ENCODE data around the gene MXRA7. TPM values are rescaled to one million over a fixed set of nuclear protein-coding genes. Genes with fewer than 3 reads are reported as not detected.

Gene MXRA7
- total and polyA plus RNA-seq, 2 experiments from 2014 or later = 101 to 164 TPM

DNA sequence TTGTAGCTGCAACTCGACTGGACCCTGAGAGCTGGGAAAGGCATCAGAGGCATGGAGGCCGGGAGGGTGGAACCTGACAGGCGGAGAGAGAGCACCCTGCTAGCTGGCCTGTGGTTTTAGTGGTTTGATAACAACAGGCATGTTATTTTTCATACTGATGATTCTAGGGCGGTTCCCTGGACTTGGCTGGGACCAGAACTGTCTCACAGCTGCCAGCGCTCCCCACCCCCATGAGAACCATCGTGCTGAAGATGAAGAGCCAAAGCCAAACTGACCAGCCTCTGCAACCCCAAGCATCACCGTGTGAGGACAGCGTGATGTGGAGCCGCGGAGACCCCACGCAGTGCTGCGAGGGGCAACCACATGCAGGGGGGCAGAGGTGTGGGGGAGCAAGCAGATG, 28.5 kb downstream of the MXRA7 start:
- TF ChIP-seq, protein P1, sequence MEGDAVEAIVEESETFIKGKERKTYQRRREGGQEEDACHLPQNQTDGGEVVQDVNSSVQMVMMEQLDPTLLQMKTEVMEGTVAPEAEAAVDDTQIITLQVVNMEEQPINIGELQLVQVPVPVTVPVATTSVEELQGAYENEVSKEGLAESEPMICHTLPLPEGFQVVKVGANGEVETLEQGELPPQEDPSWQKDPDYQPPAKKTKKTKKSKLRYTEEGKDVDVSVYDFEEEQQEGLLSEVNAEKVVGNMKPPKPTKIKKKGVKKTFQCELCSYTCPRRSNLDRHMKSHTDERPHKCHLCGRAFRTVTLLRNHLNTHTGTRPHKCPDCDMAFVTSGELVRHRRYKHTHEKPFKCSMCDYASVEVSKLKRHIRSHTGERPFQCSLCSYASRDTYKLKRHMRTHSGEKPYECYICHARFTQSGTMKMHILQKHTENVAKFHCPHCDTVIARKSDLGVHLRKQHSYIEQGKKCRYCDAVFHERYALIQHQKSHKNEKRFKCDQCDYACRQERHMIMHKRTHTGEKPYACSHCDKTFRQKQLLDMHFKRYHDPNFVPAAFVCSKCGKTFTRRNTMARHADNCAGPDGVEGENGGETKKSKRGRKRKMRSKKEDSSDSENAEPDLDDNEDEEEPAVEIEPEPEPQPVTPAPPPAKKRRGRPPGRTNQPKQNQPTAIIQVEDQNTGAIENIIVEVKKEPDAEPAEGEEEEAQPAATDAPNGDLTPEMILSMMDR (IDR thresholded peaks at IDR 0.05; ENCODE audit: low read depth, low read length) = no peak
- no peak overlapping the region for H3K4me3 ChIP-seq
- H3K9me3 ChIP-seq (ENCODE audit: low read depth) = no peaks in the 10 kb centered on the region
- H3K4me1 ChIP-seq (ENCODE audit: low read depth) = peaks cover 22% of the 10 kb centered on the region
- no peaks in the 10 kb centered on the region for H3K27me3 ChIP-seq
- peak in 1 of 2 donors; percentile 94 for DNase-seq (ENCODE audit: low read depth in 1 of 2, low spot score in 1 of 2)
- peak overlapping the region; percentile 73 for H3K27ac ChIP-seq
- no peaks in the 10 kb centered on the region for H3K36me3 ChIP-seq

DNA sequence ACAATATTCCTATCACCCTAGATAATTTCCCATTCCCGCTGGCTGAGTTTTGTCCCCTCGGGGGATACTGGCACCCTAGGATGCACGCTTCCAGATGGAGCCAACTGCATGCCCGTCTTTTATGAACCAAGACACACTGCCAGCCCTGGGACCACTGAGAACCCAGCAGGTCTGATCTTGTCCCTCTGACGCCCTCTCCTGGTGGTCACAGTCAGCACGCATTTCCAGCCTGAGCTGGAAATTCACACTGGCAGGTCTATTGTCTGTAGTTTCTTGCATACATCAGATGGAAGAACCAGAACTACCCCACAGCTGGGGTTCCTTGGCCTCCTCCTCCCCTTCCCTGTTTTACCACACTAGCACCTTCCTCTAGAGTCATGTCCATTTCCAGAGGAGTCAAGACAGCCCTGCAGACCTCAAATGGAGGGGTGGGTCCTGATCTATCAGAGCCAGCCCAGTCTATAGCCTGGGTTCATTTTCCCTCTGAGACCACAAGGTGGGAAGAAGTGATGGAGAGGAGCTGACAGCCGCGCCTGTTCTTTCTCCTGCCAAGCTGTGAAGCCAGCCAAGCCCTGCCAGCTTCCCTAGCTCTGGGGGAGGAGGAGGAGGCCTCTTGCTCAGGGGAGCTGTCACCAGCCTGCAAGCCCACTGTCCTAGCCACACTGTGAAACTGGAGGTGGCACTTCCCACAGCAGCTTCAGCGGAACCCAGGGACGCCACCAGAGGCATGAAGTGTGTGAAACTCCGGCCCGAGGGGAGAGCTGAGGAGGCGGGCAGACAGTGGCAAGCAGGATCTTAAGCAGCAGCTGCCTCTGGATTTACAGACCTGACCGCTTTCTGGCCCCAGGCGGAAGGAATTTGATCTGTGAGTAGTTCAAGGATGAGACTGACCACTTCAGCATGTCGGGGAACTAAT, 29.3 kb downstream of the MXRA7 start:
- TF ChIP-seq, protein P1 (IDR thresholded peaks at IDR 0.05; ENCODE audit: low read depth, low read length) = peak; percentile 84
- Histone ChIP-seq H3K36me3 (no peaks in the 10 kb centered on the region), H3K4me3 (no peak overlapping the region), H3K9me3 (ENCODE audit: low read depth) (no peaks in the 10 kb centered on the region), H3K27me3 (no peaks in the 10 kb centered on the region), H3K4me1 (ENCODE audit: low read depth) (peaks cover 22% of the 10 kb centered on the region), H3K27ac (peak overlapping the region; percentile 73)
- peak; percentile 77 to 84 for DNase-seq (ENCODE audit: low read depth in 1 of 2, low spot score in 1 of 2)

DNA sequence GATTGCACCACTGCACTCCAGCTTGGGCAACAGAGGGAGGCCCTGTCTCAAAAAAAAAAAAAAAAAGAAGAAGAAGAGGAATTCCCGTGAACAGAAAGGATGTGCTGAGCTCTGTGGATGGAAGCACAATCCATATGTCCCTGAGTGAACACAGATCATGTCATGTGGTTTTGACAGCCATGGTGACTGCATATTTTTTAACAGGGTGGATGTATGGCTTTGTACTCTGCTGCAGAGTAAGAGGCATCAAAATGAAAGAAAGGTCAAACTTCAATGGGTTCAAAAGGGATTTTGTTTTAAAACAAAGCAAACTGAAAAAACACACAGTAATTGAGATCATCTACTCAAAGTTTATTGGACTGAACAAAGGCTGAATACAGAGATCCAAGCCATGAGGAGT, 31.5 kb downstream of the MXRA7 start:
- H3K4me3 ChIP-seq = no peak overlapping the region

DNA sequence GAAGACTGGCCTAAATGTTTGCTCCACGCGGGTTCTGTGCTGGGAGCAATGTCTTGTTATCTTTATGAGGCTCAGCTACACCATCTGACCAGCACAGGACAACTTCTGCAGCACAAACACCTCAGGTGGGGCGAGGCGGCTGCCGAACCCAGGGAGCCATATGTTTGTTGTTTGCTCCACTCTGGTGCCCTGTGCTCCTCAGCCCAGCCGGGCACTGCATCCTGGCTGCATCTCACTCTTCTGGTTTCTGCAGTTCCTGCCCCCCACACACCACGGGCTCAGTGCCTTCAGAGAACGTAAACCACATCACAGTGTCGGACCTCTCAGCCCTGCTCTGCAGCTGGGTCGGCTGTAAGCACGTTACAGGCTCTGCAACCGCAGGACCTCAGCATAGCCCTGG, 32.4 kb downstream of the MXRA7 start:
- no peaks in the 10 kb centered on the region for H3K36me3 ChIP-seq
- H3K27ac ChIP-seq = no peak overlapping the region
- TF ChIP-seq, protein P1 (IDR thresholded peaks at IDR 0.05; ENCODE audit: low read depth, low read length) = no peak
- H3K27me3 ChIP-seq = no peaks in the 10 kb centered on the region
- DNase-seq (ENCODE audit: low read depth in 1 of 2, low spot score in 1 of 2) = no peak
- peaks cover 16% of the 10 kb centered on the region for H3K4me1 ChIP-seq (ENCODE audit: low read depth)
- no peak overlapping the region for H3K4me3 ChIP-seq
- H3K9me3 ChIP-seq (ENCODE audit: low read depth) = no peaks in the 10 kb centered on the region

More for the DNA sequence above, 31.5 kb downstream of the MXRA7 start:
- no peaks in the 10 kb centered on the region for H3K36me3 ChIP-seq
- H3K4me1 ChIP-seq (ENCODE audit: low read depth) = peaks cover 22% of the 10 kb centered on the region
- no peak overlapping the region for H3K27ac ChIP-seq
- no peaks in the 10 kb centered on the region for H3K27me3 ChIP-seq
- TF ChIP-seq, protein P1 (IDR thresholded peaks at IDR 0.05; ENCODE audit: low read depth, low read length) = no peak
- H3K9me3 ChIP-seq (ENCODE audit: low read depth) = no peaks in the 10 kb centered on the region
- no peak for DNase-seq (ENCODE audit: low read depth in 1 of 2, low spot score in 1 of 2)

DNA sequence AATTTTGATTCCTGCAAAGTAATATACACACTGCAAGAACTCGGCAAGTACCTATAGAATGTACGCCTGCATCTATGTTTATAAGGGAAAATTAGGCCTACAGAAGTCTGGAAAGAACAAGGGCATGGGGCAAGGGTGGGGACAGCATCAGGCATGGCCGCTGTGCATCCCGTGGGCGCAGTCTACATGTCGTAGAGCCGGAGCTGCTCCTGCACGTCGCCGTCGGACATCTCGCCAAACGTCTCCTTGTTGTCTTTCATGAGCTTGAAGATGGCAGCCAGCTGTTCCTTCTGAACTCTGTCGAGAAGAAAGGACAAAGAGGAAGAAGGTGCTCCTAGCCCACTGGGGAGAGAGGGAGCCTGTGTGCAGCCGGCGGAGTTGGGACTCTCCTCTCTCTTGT, 33.4 kb downstream of the MXRA7 start:
- TF ChIP-seq, protein P1 (IDR thresholded peaks at IDR 0.05; ENCODE audit: low read depth, low read length) = no peak

More for the DNA sequence above, 33.4 kb downstream of the MXRA7 start:
- no peak for DNase-seq (ENCODE audit: low read depth in 1 of 2, low spot score in 1 of 2)
- Histone ChIP-seq H3K4me3 (no peak overlapping the region), H3K36me3 (no peaks in the 10 kb centered on the region), H3K4me1 (ENCODE audit: low read depth) (peaks cover 14% of the 10 kb centered on the region), H3K27ac (no peak overlapping the region), H3K9me3 (ENCODE audit: low read depth) (no peaks in the 10 kb centered on the region), H3K27me3 (no peaks in the 10 kb centered on the region)
